B cell (primary cell): ENCODE results near the gene GRIK5.

Experiments
- CTCF ChIP-seq: fragments of 200-600 bp; IDR thresholded peaks from one replicate; pipeline ENCODE4 v1.8.0; 2022; ENCODE audit warnings: antibody characterized with exemption, mild to moderate bottlenecking
- EZH2 ChIP-seq: IDR thresholded peaks from 2 replicates; pipeline ENCODE4 v1.6.1; 2012; ENCODE audit warnings: borderline replicate concordance, low read depth, mild to moderate bottlenecking, moderate library complexity, low read length; ENCODE audit not compliant: insufficient read depth, poor library complexity, severe bottlenecking

GRCh38 chr19:42096255-42096837, 26.3 kb upstream of the GRIK5 start:
- TF ChIP-seq CTCF (no peak), EZH2 (no peak)
